HG03135 (cell line): Measurements from ENCODE around the gene MESP2.

Experiments used
- ATAC-seq: cut with Tn5 transposase; IDR thresholded peaks from one replicate; pipeline ENCODE4 v1.9.1; 2021; ENCODE audit warnings: mild to moderate bottlenecking, moderate library complexity; ENCODE audit not compliant: unreplicated experiment

Gene MESP2, protein sequence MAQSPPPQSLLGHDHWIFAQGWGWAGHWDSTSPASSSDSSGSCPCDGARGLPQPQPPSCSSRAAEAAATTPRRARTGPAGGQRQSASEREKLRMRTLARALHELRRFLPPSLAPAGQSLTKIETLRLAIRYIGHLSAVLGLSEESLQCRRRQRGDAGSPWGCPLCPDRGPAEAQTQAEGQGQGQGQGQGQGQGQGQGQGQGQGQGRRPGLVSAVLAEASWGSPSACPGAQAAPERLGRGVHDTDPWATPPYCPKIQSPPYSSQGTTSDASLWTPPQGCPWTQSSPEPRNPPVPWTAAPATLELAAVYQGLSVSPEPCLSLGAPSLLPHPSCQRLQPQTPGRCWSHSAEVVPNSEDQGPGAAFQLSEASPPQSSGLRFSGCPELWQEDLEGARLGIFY

DNA sequence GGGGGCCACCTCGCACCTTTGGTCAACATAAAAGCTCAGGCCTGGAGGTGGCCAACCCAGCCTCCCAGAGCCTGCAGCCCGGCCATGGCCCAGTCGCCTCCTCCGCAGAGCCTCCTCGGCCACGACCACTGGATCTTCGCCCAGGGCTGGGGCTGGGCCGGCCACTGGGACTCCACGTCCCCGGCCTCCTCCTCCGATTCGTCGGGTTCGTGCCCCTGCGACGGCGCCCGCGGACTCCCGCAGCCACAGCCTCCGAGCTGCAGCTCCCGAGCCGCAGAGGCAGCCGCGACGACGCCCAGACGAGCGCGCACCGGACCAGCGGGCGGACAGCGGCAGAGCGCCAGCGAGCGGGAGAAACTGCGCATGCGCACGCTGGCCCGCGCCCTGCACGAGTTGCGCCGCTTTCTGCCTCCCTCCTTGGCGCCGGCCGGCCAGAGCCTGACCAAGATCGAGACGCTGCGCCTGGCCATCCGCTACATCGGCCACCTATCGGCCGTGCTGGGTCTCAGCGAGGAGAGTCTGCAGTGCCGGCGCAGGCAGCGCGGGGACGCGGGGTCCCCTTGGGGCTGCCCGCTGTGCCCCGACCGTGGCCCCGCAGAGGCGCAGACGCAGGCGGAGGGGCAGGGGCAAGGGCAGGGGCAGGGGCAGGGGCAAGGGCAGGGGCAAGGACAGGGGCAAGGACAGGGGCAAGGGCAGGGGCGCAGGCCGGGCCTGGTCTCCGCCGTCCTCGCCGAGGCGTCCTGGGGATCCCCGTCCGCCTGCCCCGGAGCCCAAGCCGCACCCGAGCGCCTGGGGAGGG lies at the start of gene MESP2:
Gene MESP2, plus strand, starts transcription at position 59 of the 799 bp plus-strand sequence. Its CDS starts 26 bp downstream, at position 85.
- peak; percentile 68 for ATAC-seq

DNA sequence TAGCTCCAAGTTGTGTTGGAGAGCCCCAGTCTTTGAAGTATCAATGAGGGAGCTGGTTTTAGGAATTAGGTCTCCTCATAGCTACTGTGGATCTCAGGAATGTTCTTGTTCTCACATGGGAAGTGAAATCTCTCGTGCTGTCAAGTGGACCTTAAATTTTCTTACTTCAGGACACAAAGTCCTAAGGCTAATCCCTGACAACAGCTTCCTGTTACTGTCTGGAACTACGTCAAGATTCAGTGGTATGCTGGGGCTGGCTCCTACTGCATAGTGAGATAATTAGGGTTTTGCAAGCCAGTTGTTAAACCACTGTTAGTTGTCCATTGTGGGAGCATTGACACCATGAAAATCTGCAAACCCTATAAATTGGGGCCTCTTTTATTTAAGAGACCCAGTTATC lies 47.9 kb upstream of the MESP2 start:
- no peak for ATAC-seq

DNA sequence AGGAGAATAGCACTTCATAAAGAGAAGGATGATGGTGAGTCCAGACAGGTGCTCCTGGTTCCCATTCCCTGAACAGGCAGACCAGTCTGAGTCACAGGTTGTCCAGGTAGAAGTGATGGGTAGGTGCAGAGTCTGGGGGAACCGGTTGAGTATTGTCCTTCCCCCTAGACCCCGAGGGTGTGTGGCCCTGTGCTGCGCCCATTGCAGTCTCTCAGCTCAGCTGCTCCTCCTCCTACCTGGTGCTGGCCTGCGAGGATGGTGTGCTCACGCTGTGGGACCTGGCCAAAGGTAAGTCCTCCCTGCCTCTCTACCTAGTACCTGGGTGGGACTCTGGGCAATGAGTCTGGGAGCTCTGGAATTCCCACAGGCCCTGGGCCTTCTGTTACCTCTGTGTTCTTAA lies 44.9 kb upstream of the MESP2 start:
- ATAC-seq = no peak

DNA sequence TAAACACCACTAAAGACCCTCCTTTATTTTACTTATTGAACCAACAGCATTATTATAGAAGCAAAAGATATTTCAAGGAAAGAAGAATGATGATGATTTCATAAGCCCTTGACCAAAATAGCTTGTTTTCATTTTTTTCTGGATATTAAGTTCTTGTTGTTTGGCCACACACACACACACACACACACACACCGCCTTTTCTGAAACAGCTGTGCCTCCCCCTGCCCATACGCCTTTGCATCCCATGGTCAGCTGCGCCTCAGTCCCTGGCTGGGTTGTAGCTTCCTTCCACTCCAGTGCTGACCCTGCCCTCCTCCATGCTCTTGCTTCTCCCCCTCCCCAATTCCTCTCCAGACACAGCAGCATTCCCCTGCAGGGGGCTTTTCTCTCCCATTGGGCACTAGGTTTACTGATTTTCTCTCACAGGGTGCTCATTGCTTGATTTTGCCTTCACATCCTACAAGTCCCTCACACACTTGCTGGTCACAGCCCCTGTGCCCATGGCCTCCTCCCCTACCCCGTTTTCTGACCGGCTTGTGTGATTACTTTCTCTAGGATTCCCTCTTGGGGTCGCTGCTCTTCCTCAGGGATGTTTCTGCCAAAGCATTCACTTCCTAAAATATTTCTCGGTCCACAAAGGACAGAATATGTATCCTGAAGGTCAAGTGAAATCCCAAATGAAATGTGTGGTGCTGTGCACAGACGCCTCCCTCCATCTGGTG lies 43.5 kb upstream of the MESP2 start:
- ATAC-seq = no peak

DNA sequence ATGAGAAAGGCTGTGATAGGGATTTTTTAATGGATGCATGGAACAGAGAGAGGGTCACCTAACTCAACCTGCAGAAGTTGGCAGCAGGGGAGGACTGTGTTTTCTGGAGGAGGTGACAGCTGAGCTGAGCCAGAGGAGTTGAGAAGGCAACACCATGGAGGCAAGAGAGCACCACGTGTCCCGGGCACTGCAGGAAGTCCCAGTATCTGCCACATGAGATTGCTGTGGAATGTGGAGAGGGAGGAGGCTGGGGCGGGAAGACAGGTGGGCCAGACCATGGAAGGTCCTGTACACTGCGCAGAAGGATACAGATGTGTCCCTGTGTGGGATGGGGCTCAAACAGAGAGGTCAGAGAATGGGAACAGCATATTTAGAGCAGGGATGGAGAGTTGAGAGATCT lies 40.4 kb upstream of the MESP2 start:
- ATAC-seq = no peak

DNA sequence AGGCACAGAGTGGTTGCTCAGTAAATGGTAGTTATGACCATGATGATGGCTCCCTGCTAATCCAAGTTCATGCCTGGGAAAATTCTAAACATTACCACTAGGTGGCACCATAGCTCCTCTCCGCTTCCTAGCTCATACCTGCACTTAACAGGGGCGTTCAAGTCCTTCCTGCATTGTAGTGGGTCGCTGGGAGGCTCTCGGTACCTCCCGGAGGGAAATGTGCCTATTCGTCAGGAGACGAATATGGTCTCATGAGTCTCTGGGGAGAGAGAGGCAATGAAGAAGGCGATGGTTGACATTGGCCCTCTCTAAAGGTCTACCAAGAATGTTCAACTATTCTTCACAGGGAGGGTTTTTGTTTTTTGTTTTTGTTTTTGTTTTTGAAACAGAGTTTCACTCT lies 36.0 kb upstream of the MESP2 start:
- no peak for ATAC-seq

DNA sequence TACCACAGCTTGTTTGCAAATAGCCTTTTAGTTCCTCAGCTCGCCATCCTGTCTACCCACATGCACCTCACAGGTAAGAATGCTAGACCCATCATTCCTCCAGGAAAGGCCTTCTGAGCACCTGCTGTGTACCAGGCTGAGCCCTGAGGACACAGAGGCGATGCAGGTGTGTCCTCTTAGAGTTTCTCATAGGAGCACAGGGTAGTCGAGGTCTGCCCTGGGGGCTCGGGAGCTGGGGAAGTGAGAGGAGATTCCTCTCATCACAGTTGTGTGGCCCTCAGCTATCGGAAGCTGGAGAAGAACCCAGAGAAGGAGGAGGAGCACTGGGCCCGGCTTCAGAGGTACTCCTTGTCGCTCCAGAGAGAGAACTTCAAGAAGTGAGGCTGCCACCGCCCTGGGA lies 33.1 kb upstream of the MESP2 start:
- no peak for ATAC-seq

DNA sequence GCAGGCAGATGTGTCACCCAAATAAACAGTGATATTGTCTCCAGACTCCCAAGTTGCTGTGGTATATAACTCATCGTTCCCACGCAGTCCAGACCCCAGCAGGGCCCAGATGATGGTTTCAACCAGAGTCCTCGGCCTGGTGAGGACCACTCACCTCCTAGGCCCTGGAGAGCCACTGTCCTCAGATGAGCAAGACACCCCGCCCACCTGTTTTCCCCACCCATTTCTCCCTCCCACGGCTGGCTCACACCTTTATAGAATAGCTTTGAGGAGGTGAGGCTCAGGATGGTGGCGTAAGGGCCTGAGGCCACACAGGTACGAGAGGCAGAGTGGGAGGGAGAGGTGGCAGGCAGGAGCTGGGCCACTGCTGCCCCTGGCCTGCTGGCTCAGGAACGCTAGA lies 32.5 kb upstream of the MESP2 start:
- ATAC-seq = no peak

DNA sequence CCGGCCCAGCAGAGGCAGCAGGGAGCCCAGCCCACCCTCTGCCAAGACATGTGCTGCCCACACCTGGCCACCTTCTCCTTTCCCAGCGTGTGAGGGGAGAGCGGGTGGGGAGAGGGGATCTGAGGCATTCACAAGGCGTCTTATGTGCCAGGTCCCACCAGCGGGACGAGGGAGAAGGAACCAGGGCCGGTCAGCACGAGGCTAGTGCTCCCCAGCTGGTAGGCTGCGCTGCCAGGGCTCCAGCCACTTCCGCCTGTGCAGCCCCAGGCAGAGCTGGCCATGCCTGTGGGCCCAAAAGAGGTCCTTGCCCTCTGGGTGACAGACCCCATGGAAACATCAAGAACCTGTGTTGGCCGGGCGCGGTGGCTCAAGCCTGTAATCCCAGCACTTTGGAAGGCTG lies 31.0 kb upstream of the MESP2 start:
- no peak for ATAC-seq

DNA sequence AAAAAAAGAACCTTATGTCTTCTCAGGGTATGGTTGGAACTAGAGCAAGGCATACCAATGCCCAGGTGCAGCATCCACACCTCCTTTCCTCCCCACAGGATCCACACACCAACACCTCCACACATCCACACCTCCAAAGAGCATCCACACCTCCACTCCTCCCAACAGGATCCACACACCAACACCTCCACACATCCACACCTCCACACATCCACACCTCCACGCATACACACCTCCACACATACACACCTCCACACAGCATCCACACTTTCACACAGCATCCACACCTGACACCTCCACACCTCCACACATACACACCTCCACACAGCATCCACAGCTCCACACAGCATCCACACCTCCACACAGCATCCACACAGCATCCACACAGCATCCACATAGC lies 30.4 kb upstream of the MESP2 start:
- ATAC-seq = no peak

DNA sequence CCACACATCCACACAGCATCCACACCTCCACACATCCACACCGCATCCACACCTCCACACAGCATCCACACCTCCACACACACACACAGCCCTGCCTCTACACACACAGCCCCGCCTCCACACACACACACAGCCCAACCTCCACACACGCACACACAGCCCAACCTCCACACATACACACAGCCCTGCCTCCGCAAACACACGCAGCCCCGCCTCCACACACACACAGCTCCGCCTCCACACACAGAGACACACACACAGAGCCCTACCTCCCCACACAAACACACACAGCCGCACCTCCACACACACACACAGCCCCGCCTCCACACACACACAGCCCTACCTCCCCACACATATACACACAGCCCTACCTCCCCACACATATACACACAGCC lies 29.7 kb upstream of the MESP2 start:
- no peak for ATAC-seq

DNA sequence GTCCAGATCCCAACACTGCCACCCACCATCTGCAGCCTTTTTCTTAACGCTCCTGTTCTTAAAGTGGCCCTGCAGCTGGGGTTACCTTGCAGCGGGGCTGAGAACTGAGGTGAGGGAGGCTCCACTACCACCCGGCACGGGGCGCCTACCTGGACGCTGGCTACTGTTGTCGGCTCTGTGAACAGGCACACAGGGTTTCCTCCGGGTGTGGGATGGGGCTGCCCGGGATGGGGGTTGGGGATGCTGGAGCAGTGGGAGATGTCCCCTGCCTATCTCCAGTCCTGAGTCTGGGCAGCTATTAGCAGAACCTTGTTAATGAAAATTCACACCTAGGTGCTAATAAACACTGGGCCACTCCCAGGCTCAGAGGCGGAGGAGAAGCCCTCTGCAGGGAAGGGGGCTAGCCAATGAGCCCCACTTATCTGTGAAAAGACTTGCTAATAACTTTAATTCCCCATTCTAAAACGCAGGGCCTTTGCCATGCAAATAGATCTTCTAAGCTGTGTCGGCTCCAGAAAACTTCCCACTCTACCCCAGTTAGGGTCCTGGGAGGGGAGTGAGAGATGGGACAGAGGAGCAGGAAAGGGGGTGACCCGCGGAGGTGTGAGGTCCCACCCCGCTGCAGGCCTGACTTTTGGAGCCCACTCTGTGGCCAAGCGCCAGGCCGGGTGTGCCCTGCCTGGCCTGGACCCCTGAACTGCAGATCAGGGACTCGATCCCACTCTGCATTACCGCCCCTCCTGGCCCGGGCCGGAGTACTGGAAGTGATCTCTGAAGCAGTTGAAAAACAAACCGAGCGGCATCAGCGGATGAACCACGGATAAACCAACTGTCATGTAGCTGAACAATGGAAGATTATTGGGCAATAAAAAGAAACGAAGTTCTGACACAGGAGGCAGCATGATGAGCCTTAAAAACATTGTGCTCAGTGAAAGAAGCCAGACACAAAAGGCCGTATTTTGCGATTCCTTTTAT lies 28.1 kb upstream of the MESP2 start:
- ATAC-seq = no peak

DNA sequence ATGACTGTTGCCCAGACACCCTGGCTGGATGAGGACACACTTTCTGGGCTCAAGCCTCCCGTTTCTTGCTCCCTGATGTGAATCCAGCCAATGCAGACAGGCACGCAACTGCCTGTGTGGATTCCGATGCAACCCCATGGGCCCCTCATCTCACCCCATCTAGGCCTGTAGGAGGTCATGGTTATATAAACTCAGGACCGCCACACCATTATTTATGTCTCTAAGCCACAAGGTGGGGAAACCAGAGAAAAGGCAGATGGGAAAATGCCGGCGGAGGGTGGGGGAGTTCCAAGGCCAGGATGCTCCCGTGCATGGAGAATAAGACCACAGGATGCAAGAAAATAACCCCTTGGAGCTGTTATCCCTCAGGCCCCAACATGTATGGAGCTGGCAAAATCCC lies 27.1 kb upstream of the MESP2 start:
- ATAC-seq = no peak

DNA sequence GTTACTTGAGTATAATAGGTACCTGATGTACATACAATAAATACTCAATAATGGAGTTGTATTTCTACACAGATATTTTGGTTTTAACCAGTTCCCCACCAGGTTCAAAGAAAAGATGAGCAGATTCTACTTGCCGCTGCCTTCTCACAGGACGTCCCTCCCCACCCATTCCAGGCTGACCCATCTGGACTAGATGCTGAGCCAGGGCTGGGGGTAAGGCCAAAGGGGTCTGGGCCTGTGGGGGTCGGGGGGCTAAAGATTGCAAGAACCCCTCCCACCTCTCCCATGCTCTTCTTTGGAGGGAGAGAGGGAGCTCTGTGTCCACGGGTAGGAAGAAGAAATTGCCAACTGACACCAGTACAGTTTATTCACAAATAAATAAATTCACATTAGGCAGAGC lies 26.6 kb upstream of the MESP2 start:
- ATAC-seq = no peak

DNA sequence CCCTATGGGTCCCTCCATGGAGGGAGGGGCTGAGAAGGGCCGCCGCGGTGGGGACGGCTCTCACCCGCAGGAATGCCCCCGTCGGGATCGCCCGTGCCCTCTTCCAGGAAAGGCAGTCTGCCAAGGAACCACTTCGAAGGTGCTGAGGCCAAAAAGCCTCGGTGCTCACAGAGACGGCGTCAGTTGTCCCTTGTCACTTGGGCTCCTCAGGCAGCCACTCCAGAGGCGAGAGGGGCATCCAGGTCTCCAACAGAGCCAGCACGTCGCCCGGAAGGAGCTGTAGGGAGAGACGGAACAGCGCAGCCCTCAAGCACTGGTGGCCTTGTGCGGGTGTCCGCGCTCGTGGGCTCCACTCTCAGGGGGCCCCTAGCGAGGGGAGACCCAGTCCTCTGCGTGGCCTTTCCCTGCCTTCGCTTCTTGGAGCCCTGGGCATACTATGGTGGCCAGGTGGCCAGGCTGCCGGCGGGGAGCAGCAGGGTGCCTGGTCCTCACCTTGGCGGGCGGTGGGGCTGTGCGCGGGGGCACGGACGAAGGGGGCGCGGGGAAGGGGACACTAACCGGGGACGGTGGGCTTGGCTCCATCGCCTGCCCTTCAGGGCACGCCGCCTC lies 26.1 kb upstream of the MESP2 start:
- ATAC-seq = peak; percentile 5

DNA sequence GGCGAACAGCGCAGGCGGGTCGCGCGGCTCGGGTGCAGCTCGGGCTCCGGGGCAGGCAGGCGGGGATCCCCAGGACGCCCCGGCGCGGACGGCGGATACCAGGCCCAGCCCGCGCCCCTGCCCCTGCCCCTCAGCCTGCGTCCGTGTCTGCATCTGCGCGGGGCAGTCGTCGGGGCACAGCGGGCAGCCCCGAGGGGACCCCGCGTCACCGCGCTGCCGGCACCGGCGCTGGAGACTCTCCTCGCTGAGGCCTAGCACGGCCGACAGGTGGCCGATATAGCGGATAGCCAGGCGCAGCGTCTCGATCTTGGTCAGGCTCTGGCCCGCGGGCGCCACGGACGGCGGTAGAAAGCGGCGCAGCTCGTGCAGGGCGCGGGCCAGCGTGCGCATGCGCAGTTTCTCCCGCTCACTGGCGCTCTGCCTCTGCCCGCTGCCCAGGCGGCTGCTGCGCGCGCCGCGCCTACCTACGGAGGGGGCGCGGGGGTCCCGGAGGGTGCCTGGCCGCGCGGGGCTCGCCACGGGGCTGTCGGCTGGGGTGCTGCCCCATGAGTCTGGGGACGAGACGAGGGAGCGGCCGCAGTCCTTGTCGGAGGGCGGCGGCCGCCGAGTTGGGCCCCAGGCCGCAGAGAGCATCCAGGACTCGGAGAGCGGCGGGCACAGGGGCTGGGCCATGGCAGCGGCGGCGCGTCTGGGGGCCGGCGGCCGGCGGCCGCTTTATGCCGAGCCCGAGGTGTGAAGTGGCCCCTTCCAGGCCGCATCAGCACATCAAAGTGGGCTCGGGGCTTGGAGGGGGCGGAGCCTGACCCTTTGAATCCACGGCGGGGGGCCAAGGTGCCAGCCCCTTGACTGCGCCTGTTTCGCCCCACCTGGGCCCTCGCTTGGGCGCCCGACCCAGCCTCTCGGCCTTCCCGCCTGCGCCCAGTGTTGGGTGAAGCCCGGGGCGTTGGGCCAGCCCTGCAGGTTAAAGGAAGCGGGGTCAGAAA lies 25.3 kb upstream of the MESP2 start, which contains the start of gene MESP1:
Gene MESP1, minus strand, starts transcription at position 690 of the 983 bp plus-strand sequence. Its CDS starts 18 bp downstream, at position 672.
- ATAC-seq = peak; percentile 96

DNA sequence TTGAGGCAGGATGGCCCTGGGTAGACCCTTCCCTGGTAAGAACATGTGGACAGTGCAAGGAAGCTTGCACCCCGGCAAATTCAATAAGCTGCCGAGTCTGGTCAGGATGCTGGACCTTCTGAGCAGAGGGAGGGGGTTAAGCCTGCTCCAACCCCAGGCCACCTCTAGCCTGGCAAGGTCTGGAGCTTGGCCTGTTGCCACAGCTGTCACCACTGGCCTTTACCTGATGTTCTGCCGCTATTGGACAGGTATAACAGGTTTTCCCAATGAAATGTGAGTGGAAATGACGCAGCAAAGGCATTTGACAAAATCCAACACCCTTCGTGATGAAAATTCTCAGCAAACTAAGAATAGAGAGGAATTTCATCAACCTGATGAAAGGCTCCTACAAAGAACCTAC lies 24.4 kb upstream of the MESP2 start:
- no peak for ATAC-seq

DNA sequence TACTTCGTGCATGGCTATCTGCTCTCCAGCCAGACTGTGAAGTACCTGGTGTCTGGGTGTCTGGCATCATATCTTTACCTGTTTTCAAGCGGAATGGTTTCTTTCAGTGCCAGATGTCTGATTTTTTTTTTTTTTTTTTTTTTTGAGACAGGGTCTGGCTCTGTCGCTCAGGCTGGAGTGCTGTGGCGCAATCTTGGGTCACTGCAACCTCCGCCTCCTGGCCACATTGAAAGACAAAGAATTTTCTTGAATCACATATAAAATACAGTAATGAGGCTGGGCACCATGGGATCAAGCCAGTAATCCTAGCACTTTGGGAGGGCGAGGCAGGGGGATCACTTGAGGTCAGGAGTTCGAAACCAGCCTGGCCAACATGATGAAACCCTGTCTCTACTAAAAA lies 22.3 kb upstream of the MESP2 start:
- no peak for ATAC-seq
